Liver (tissue), 3 donors: ENCODE measurements around the gene BPIFA2.

Source experiments
- CTCF ChIP-seq: fragments of 150-350 bp; IDR thresholded peaks from 2 replicates; pipeline ENCODE4 v1.5.1; 2017; ENCODE audit warnings: improper control_type of control experiment, low read depth, low read length; ENCODE audit not compliant: missing input control
- FOXA1 ChIP-seq: IDR thresholded peaks from 2 replicates; pipeline ENCODE4 v1.6.1; 2016; ENCODE audit warnings: antibody characterized with exemption
- JUND ChIP-seq, 2 donors: IDR thresholded peaks; 2 replicates each; pipeline ENCODE4 v1.6.1; 2016; ENCODE audit warnings: antibody characterized with exemption in 2 of 2
- MAX ChIP-seq: IDR thresholded peaks from 2 replicates; pipeline ENCODE4 v1.6.1; 2016; ENCODE audit warnings: antibody characterized with exemption
- RAD21 ChIP-seq, 2 donors: IDR thresholded peaks; 2 replicates each; pipeline ENCODE4 v1.6.1; 2016; ENCODE audit warnings: antibody characterized with exemption in 2 of 2, mild to moderate bottlenecking in 2 of 2
- REST ChIP-seq: IDR thresholded peaks from 2 replicates; pipeline ENCODE4 v1.6.1; 2016; ENCODE audit warnings: antibody characterized with exemption, mild to moderate bottlenecking
- RXRA ChIP-seq, 2 donors: IDR thresholded peaks; 2 replicates each; pipeline ENCODE4 v1.6.1; 2017 to 2018; ENCODE audit warnings: antibody characterized with exemption in 2 of 2, mild to moderate bottlenecking in 1 of 2
- TAF1 ChIP-seq: conservative IDR thresholded peaks from 2 replicates; pipeline ENCODE4 v1.6.1; 2016; ENCODE audit warnings: antibody characterized with exemption, mild to moderate bottlenecking
- YY1 ChIP-seq: IDR thresholded peaks from 2 replicates; pipeline ENCODE4 v1.6.1; 2016; ENCODE audit warnings: antibody characterized with exemption, mild to moderate bottlenecking
- TF ChIP-seq, protein P1 (sequence below): IDR thresholded peaks from 2 replicates; pipeline ENCODE4 v1.6.1; 2016; ENCODE audit warnings: antibody characterized with exemption
- donor health status: healthy.
- donor health status: healthy.

GRCh38 chr20:33180169-33180568 lies 12.2 kb downstream of the BPIFA2 start:
- TF ChIP-seq JUND (IDR thresholded peaks at IDR 0.05) (no peak), RAD21 (IDR thresholded peaks at IDR 0.05) (no peak), CTCF (no peak), YY1 (no peak), MAX (no peak), FOXA1 (no peak), TAF1 (no peak), RXRA (IDR thresholded peaks at IDR 0.05) (no peak), REST (no peak)
- TF ChIP-seq, protein P1, sequence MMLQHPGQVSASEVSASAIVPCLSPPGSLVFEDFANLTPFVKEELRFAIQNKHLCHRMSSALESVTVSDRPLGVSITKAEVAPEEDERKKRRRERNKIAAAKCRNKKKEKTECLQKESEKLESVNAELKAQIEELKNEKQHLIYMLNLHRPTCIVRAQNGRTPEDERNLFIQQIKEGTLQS, result no peak
